ENCODE measurements around the gene AGBL4.
A peak's percentile ranks its signal among the peaks of the same experiment; 100 is the strongest.
"Not testable (repeated sequence)": the region's sequence is repeated elsewhere in the genome, so short reads cannot be mapped to it uniquely, and the experiment has no call there.

The AGBL4 gene

GRCh38 chr1:48543854-48544253 is 1479.9 kb downstream of the AGBL4 start:
- intact Hi-C loops (cut with DNase I), result no loop called here
- no peak for DNase-seq

GRCh38 chr1:48540587-48540986 is 1483.2 kb downstream of the AGBL4 start:
- DNase-seq, result no peak
- intact Hi-C loops (cut with DNase I), result no loop called here

GRCh38 chr1:48536477-48536876 is 1487.3 kb downstream of the AGBL4 start:
- intact Hi-C loops (cut with DNase I), result loop anchor here (10.0 kb wide), 1 partner anchor 182 kb away; no protein-coding TSS in a partner anchor
- DNase-seq, result no peak

- intact Hi-C loops (cut with DNase I), result loop anchor here (10.0 kb wide), 1 partner anchor 178 kb away; no protein-coding TSS in a partner anchor
- no peak for DNase-seq
These were observed 1490.8 kb downstream of the AGBL4 start for GRCh38 chr1:48532976-48533375.

- DNase-seq, result peak in 9 of 10 donors; percentile 30 to 93 (median 56)
- intact Hi-C loops (cut with DNase I), result loop anchor here (1.0 to 10.0 kb wide), 2 partner anchors 33 to 176 kb away; no protein-coding TSS in a partner anchor
These were observed 1492.9 kb downstream of the AGBL4 start for GRCh38 chr1:48530727-48531351.

- intact Hi-C loops (cut with DNase I), result no loop called here
- no peak for DNase-seq
These were observed 1496.7 kb downstream of the AGBL4 start for GRCh38 chr1:48527051-48527450.

GRCh38 chr1:48526008-48526710 is 1497.6 kb downstream of the AGBL4 start:
- DNase-seq, result peak in 8 of 10 donors; percentile 34 to 92 (median 58)

GRCh38 chr1:48524892-48525467 is 1498.8 kb downstream of the AGBL4 start:
- intact Hi-C loops (cut with DNase I), result no loop called here
- peak in 1 of 10 donors; percentile 16 for DNase-seq

More at GRCh38 chr1:48526008-48526710, 1497.6 kb downstream of the AGBL4 start:
- intact Hi-C loops (cut with DNase I), result no loop called here

- intact Hi-C loops (cut with DNase I), result no loop called here
These were observed 1500.2 kb downstream of the AGBL4 start for GRCh38 chr1:48523558-48523957.

GRCh38 chr1:48519896-48520295 is 1503.9 kb downstream of the AGBL4 start:
- DNase-seq; intact Hi-C loops (cut with DNase I): not testable (repeated sequence)

More at GRCh38 chr1:48523558-48523957, 1500.2 kb downstream of the AGBL4 start:
- no peak for DNase-seq

GRCh38 chr1:48506870-48507269 is 1516.9 kb downstream of the AGBL4 start:
- intact Hi-C loops (cut with DNase I), result no loop called here
- no peak for DNase-seq

GRCh38 chr1:48500541-48501450 is 1523.0 kb downstream of the AGBL4 start:
- intact Hi-C loops (cut with DNase I), result no loop called here
- DNase-seq, result no peak

- no peak for DNase-seq
- intact Hi-C loops (cut with DNase I), result loop anchor here (2.0 kb wide), 1 partner anchor 142 kb away; no protein-coding TSS in a partner anchor
These were observed 1524.5 kb downstream of the AGBL4 start for GRCh38 chr1:48499211-48499735.

- intact Hi-C loops (cut with DNase I), result loop anchor here (1.0 to 2.0 kb wide), 3 partner anchors 32 to 141 kb away; no protein-coding TSS in a partner anchor
- peak; percentile 72 to 97 (median 90) for DNase-seq
These were observed 1525.5 kb downstream of the AGBL4 start for GRCh38 chr1:48498096-48498791.

- DNase-seq, result no peak
- intact Hi-C loops (cut with DNase I), result no loop called here
These were observed 1527.8 kb downstream of the AGBL4 start for GRCh38 chr1:48495911-48496310.

- DNase-seq, result no peak
- intact Hi-C loops (cut with DNase I), result no loop called here
These were observed 1528.6 kb downstream of the AGBL4 start for GRCh38 chr1:48495166-48495565.

- DNase-seq, result peak in 7 of 10 donors; percentile 23 to 92 (median 50)
- intact Hi-C loops (cut with DNase I), result no loop called here
These were observed 1529.6 kb downstream of the AGBL4 start for GRCh38 chr1:48493970-48494769.

- no peak for DNase-seq
- intact Hi-C loops (cut with DNase I), result no loop called here
These were observed 1530.7 kb downstream of the AGBL4 start for GRCh38 chr1:48493041-48493440.

Measured in posterior cingulate gyrus (tissue), 11 donors.